Sigmoid colon (tissue), 4 donors: Measurements from ENCODE around the gene RASGRF2.
"Not testable (repeated sequence)": the region's sequence is repeated elsewhere in the genome, so short reads cannot be mapped to it uniquely, and the experiment has no call there.

ENCODE experiments used
- EP300 ChIP-seq, 4 donors: sonication (generic); formaldehyde crosslinking; IDR thresholded peaks; one replicate each; pipeline ENCODE4 v1.6.1; 2017; ENCODE audit warnings: antibody characterized with exemption in 4 of 4
- POLR2A ChIP-seq, 2 donors: fragments of 450-650 bp; IDR thresholded peaks; one replicate each; pipeline ENCODE4 v1.6.1; 2016; ENCODE audit warnings: antibody characterized with exemption in 2 of 2, mild to moderate bottlenecking in 2 of 2, moderate library complexity in 2 of 2
- TF ChIP-seq, protein P1 (sequence below), 4 experiments: fragments of 450-650 bp in 3 of 4; fragments of 200-600 bp in 1 of 4; IDR thresholded peaks; one replicate each; pipeline ENCODE4 v1.5.1; 2016 to 2019; ENCODE audit warnings: antibody characterized with exemption in 4 of 4, mild to moderate bottlenecking in 3 of 4, moderate library complexity in 2 of 4

DNA sequence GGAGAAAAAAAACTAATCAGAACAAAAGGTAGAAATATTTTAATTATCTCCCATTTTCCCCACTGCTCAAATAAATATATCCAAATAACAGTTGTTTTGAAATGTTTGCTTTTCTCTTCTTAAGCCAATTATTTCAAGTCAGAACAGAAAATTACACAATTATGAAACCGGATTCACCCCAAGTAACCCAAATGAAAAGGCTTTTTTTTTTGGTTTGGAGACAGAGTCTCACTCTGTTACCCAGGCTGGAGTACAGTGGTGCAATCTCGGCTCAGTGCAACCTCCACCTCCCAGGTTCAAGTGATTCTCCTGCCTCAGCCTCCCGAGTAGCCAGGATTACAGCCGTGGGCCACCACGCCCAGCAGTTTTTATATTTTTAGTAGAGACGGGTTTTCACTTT lies 164.5 kb downstream of the RASGRF2 start:
- TF ChIP-seq POLR2A, EP300 (IDR thresholded peaks at IDR 0.05): not testable (repeated sequence)
- TF ChIP-seq, protein P1, sequence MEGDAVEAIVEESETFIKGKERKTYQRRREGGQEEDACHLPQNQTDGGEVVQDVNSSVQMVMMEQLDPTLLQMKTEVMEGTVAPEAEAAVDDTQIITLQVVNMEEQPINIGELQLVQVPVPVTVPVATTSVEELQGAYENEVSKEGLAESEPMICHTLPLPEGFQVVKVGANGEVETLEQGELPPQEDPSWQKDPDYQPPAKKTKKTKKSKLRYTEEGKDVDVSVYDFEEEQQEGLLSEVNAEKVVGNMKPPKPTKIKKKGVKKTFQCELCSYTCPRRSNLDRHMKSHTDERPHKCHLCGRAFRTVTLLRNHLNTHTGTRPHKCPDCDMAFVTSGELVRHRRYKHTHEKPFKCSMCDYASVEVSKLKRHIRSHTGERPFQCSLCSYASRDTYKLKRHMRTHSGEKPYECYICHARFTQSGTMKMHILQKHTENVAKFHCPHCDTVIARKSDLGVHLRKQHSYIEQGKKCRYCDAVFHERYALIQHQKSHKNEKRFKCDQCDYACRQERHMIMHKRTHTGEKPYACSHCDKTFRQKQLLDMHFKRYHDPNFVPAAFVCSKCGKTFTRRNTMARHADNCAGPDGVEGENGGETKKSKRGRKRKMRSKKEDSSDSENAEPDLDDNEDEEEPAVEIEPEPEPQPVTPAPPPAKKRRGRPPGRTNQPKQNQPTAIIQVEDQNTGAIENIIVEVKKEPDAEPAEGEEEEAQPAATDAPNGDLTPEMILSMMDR (IDR thresholded peaks at IDR 0.05) = not testable (repeated sequence)
